ENCODE measurements around the gene GRIA4.
"Not testable (repeated sequence)": the region's sequence is repeated elsewhere in the genome, so short reads cannot be mapped to it uniquely, and the experiment has no call there.

The GRIA4 gene

DNA sequence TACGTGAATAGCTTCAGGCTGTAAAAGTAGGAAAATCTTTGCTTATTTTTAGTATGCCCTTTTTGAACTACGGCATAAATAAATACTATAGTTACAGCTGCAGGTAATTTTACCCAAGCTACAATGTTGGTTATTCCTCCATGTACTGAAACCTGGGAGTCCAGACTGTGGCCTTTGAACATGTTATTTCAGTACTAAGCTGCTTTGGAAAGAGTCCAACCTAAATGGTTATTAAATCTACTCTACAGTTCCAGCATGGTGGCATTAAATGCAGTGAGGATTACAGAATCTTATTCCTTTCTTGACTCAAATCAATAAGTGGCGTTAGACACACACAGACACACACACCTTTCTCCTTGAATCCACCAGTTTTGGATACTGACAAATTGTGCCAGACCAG is 247.1 kb downstream of the GRIA4 start:
- DNase-seq (ENCODE audit: extremely low read depth in 1 of 2, low read depth in 1 of 2), result no peak

GRCh38 chr11:105857728-105858127 is 247.9 kb downstream of the GRIA4 start:
- DNase-seq (ENCODE audit: extremely low read depth in 1 of 2, low read depth in 1 of 2), result no peak

DNA sequence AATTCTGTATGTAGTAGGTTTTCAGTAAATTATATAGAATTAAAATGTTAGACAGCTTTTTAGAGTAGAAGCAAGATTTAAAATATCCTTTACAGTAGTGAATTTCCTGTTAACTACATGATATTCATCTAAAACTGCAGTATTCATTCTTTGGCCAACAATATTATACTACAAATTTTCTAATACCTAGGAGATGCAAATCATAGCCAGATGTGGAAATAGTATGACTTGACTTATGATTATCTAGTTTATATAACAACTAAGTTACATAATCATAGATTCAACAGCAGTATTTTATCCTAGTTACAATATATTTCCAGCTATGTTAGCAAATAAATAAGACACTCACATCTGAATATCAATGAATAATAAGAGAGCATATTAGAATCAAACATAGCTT is 249.0 kb downstream of the GRIA4 start:
- no peak for DNase-seq (ENCODE audit: extremely low read depth in 1 of 2, low read depth in 1 of 2)

DNA sequence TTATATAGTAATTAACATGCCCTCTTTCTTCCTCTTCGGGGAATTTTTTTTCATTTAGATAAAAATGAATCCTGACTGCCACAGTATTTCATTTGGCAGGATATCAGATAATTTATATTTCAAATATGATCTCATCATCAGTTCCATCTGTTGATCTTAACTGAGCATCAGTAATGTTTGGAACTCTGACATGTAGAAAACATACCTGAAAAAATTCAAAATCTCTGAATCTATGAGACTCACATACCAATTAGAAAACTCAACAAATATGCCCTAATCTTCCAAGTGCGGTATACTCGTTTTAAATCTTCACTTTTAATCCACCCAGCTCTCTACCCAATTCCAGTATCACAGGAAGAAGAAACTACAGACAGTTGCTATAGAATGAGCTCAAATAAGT is 250.2 kb downstream of the GRIA4 start:
- DNase-seq (ENCODE audit: extremely low read depth in 1 of 2, low read depth in 1 of 2), result no peak

DNA sequence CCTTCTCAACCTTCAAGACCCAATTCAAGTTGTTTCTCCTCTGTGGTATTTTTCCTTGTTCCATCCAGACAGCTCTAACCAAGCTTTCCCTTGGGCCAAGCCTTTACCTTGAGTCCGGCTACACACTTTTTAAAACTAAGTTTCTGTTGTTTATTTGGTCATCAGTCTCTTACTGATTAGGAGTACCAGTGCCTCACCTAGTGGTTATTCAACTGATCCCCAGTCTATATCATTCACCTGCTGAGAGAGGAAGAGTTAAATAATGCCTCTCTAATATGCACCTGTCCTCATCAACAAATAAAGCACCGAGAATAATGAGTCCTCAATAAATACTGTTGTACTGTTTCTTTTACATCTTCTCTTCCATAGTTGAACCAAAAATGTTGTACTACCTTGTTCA is 251.4 kb downstream of the GRIA4 start:
- no peak for DNase-seq (ENCODE audit: extremely low read depth in 1 of 2, low read depth in 1 of 2)

- no peak for DNase-seq (ENCODE audit: extremely low read depth in 1 of 2, low read depth in 1 of 2)
Measured at GRCh38 chr11:105862736-105863367, 253.0 kb downstream of the GRIA4 start.

- DNase-seq (ENCODE audit: extremely low read depth in 1 of 2, low read depth in 1 of 2), result no peak
Measured at GRCh38 chr11:105863523-105863922, 253.7 kb downstream of the GRIA4 start.

DNA sequence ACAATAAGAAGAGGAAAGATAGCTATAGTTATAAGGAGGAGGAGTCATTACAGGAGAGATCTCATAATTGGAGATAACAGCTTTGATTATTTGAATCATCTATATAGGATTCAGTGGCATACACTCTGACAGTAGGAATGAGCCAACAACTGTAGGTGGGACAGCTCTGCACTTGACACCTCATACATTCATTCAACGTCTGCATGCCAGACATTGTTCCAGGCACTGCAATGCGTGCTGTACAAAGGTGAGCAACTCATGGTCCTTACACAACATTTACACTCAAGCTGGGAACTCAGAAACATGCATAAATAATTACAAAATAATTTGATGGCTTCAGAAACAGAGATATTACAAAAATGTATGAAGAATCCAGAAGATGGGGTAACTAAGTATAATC is 257.9 kb downstream of the GRIA4 start:
- no peak for DNase-seq (ENCODE audit: extremely low read depth in 1 of 2, low read depth in 1 of 2)

DNA sequence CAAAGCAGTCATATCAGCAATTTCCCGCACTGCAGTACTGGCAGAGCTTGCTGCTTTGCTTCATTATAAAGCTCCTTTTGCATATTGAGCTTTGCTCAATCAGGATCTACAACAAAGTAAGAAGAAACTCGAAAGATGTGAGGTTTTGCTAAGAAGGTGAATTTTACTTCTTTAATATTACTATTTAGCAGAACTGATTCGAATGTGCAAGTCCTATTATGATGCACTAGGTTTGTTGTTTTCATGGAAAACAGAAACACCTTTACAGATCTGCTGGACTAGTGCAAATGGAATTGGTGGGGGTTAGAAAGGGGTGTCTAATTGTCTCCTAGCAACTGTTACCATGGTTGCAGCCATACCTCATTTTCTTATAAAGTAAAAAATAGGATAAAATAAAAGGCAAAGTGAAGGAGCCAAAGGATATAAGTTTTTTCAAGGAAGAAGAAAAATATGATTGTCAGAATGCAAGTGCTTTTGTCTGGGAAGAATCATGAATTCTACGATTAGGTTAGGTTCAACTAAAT is 259.0 kb downstream of the GRIA4 start:
- DNase-seq (ENCODE audit: extremely low read depth in 1 of 2, low read depth in 1 of 2), result no peak

GRCh38 chr11:105870516-105871113 is 260.7 kb downstream of the GRIA4 start:
- DNase-seq (ENCODE audit: extremely low read depth in 1 of 2, low read depth in 1 of 2), result no peak

DNA sequence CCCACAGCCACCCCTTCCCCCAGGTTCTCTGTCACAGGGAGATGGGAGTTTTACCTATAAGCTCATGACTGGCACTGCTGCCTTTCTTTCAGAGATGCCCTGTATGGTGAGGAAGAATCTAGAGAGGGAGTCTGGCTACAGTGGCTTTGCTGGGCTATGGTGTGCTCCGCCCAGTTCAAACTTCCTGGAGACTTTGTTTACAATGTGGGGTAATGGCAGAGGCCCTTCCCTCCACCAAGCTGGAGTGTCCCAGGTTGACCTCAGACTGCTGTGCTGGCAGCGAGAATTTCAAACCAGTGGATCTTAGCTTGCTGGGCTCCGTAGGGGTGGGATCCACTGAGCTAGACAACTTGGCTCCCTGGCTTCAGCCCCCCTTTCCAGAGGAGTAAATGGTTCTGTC is 268.6 kb downstream of the GRIA4 start:
- no peak for DNase-seq (ENCODE audit: extremely low read depth in 1 of 2, low read depth in 1 of 2)

DNA sequence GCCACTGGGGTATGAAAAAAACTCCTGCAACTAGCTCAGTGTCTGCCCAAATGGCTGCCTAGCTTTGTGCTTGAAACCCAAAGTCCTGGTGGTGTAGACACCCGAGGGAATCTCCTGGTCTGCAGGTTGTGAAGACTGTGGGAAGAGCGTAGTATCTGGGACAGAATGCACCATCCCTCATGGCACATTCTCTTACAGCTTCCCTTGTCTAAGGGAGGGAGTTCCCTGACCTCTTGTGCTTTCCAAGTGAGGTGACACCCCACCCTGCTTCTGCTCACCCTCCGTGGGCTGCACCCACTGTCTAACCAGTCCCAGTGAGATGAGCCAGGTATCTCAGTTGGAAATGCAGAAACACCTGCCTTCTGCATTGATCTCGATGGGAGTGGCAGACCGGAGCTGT is 269.1 kb downstream of the GRIA4 start:
- DNase-seq (ENCODE audit: extremely low read depth in 1 of 2, low read depth in 1 of 2), result not testable (repeated sequence)

- DNase-seq (ENCODE audit: extremely low read depth in 1 of 2, low read depth in 1 of 2), result no peak
Measured at GRCh38 chr11:105881027-105881426, 271.2 kb downstream of the GRIA4 start.

DNA sequence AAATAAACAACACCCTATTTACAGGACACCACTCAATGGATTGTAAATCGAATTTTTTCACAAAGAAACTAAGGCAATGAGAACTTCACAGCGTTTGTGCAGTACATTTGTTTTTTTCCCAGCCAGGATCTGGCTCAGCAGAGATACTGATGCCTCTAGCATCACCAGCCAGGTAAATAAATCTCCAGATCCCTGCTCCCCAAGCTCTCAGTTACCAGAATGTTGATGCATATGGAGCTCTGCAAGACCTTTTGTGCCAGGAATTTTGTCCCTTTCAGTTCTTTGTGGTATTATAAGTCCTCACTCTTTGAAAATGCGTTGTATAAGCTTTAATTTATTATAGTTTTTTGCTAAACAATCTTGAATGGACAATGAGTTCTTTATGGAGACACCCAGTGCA is 274.6 kb downstream of the GRIA4 start:
- no peak for DNase-seq (ENCODE audit: extremely low read depth in 1 of 2, low read depth in 1 of 2)

- DNase-seq (ENCODE audit: extremely low read depth in 1 of 2, low read depth in 1 of 2), result no peak
Measured at GRCh38 chr11:105891685-105892084, 281.8 kb downstream of the GRIA4 start.

DNA sequence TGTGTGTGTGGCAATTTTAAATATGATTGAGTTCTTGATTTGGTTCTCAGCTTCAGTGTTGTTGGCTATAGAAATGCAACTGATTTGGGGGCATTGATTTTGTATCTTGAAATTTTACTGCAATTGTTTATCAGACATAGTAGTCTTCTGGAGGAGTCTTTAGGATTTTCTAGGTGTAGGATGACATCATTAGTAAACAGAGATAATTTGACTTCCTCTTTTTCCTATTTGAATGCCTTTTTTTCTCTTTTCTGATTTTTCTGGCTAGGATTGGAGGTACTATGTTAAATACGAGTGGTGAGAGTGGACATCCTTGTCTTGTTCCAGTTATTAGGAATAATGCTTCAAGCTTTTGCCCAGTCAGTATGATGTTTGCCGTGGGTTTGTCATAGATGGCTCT is 287.3 kb downstream of the GRIA4 start:
- no peak for DNase-seq (ENCODE audit: extremely low read depth in 1 of 2, low read depth in 1 of 2)

DNA sequence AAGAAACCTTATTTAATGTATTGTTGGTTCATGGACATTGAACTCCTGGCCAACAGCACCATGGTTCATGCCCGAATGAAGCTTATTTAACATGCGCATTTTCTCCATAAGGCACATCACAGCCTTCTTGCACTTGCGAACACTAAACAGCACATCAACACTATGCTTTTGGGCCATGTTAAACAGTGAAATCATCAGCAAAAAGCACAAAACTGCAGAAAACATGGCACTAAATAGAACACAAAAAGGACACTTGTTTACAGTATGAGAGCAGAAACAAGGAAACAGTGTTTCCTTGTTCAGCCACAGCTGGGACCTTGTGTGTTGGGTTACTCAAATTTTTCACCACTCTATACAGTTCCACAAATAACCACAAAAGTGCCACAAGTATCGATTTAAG is 289.9 kb downstream of the GRIA4 start:
- no peak for DNase-seq (ENCODE audit: extremely low read depth in 1 of 2, low read depth in 1 of 2)

- no peak for DNase-seq (ENCODE audit: extremely low read depth in 1 of 2, low read depth in 1 of 2)
Measured at GRCh38 chr11:105900515-105901035, 290.7 kb downstream of the GRIA4 start.

GRCh38 chr11:105903113-105903512 is 293.2 kb downstream of the GRIA4 start:
- no peak for DNase-seq (ENCODE audit: extremely low read depth in 1 of 2, low read depth in 1 of 2)

- DNase-seq (ENCODE audit: extremely low read depth in 1 of 2, low read depth in 1 of 2), result no peak
Measured at GRCh38 chr11:105906517-105906916, 296.6 kb downstream of the GRIA4 start.

- DNase-seq (ENCODE audit: extremely low read depth in 1 of 2, low read depth in 1 of 2), result no peak
Measured at GRCh38 chr11:105907319-105907718, 297.4 kb downstream of the GRIA4 start.

- no peak for DNase-seq (ENCODE audit: extremely low read depth in 1 of 2, low read depth in 1 of 2)
Measured at GRCh38 chr11:105910095-105910715, 300.3 kb downstream of the GRIA4 start.

Measured in activated CD8-positive, alpha-beta memory T cell treated with anti-CD3 and anti-CD28 coated beads for 1 hour (primary cell).